Hematopoietic multipotent progenitor cell treated with erythropoietin and hydrocortisone succinate and interleukin-3 and kit ligand, for 6 days (in vitro differentiated cells): ENCODE results near the gene ERCC1.
"Not testable (repeated sequence)": the region's sequence is repeated elsewhere in the genome, so short reads cannot be mapped to it uniquely, and the experiment has no call there.

Experiments
- DNase-seq: peaks from one replicate; pipeline ENCODE4 v3.0.0-alpha.2; 2015

The ERCC1 gene

GRCh38 chr19:45428384-45429231 lies 4.9 kb upstream of the ERCC1 start:
- DNase-seq, result peak; percentile 17

DNA sequence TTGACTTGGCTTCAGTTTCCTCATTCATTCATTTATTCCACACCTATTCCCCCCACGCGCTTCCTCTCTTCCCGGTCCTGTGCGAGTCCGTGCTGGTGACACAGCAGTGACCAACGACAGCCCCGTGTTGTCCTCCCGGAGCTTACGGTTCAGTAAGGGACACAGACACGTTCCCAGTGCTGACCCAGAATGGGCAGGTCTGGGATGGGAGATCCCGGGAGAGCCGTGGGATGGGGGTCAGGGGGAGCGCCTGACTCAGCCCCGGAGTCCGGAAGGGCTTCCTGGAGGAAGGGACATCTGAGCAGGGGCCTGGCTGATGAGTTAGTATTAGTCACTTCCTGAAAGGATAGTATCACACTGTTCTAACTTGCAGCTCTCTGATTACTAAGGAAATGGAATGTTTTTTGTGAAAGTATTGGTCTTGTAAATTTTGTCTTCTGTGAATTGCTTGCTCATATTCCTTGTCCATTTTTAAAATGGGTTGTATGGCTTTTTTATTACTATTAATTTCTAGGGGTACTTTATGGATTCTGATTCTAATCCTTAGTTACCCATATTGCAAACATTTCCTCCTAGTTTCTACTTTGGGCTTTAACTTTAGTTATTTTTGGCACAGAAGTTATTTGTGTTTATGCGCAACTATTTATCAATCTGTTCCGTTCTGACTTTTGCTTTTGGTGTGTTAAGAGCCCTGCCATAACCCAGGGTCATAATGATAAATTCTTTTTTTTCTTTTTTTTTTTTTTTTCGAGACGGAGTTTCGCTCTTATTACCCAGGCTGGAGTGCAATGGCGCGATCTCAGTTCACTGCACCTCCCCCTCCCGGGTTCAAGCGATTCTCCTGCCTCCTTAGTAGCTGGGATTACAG lies 708 bp upstream of the ERCC1 start:
- DNase-seq, result peak; percentile 78

DNA sequence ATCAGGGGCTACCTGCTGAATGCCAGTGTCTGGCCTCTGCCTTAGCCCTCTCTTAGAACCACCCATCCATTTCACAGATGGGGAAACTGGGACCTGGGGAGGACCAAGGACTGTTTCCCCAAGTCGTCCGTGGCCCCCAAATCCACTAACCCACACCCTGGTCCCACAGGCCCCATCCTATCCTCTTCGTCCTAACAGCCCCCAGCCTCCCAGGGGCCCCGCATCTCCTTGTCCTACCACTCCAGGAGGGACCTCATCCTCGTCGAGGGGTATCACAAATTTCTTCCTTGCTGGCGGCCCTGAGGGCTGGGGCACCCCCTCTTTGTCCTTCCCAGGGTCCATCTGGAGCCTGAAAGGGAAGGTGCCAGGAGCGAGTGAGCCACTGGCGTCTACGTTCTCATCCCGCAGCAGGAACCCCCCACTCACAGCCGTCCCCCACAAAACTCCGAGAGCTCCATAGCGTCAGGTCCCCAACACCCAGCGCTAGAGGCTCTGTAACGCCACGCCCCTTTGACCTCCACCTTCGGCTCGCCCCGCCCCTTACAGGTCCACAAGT lies 606 bp downstream of the ERCC1 start:
- no peak for DNase-seq

DNA sequence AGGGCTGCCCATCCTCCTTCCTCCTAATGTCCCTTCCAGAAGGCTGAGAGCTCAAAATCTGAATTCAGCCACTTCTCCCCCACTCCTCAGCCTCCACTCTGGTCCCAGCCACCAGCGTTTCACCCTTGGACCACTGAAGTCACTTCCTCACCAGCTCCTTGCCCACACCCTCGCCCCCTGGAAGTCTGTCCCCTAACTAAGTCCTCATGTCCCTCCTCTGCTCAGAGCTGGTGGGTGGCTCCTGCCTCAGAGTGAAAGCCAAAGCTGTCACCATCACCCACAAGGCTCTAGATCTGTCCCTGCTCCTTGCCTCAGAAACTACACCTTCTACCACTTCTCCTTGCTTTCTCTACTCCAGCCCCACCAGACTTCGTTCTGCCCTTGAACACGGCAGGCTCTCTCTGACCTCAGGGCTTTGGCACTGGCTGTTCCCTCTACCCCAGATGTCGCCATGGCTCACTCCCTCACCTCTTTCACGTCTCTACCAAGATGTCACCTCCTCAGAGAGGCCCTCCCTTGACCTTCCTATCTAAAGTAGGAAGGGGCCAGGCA lies 1.7 kb downstream of the ERCC1 start:
- no peak for DNase-seq

- DNase-seq, result no peak
These were observed 2.8 kb downstream of the ERCC1 start for GRCh38 chr19:45420871-45421270.

GRCh38 chr19:45420356-45420755 lies 3.4 kb downstream of the ERCC1 start:
- DNase-seq, result no peak

DNA sequence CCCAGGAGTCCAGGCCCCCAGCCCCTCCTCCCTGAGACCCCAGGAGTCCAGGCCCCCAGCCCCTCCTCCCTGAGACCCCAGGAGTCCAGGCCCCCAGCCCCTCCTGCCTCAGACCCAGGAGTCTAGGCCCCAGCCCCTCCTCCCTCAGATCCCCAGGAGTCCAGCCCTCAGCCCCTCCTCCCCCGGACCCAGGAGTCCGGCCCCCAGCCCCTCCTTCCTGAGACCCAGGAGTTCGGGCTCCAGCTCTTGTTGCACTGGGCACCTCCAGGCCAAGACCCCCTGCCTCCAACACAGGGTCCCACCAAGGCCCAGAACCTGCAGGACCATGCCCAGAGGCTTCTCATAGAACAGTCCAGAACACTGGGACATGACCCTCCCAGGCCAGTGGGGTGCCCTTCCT lies 3.8 kb downstream of the ERCC1 start:
- no peak for DNase-seq

GRCh38 chr19:45419396-45419795 lies 4.3 kb downstream of the ERCC1 start:
- DNase-seq, result no peak

- DNase-seq, result no peak
These were observed 4.9 kb downstream of the ERCC1 start for GRCh38 chr19:45418802-45419201.

DNA sequence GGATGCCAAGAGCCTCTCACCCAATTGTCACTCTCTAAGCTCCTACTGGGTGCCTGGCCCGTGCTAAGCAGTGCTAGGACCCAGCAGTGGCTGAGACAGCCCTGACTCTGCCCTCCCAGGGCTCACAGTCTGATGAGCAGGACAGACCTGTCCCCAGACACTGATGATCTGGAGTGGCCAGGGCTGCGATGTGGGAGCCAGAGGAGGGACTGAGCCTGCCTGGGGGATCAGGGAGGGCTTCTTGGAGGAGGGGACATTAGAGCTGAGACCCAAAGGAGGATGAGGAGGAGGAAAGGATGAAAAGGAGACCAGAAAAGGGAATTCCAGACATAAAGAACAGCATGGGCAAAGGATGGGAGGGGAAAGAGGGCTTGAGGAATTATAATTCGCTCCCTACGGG lies 6.6 kb downstream of the ERCC1 start:
- DNase-seq, result no peak

- DNase-seq, result no peak
These were observed 9.2 kb downstream of the ERCC1 start for GRCh38 chr19:45414468-45414867.

DNA sequence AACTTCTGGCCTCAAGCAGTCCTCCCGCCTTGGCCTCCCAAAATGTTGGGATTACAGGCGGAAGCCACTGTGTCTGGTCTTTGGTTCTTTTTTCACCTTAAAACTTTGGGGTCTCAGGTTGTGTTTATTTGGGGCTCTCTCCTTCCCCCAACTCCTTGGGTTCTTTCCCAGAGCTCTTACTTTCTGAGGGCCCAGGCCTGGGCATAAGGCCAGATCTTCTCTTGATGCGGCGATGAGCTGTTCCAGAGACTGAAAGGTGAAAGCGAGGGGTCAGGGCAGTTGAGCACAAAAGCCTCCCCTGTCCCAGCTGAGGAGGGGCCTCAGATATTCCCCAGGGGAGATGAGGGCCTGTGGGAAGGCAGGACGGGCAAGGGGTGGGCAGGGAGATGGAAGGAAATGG lies 10.2 kb downstream of the ERCC1 start:
- no peak for DNase-seq

DNA sequence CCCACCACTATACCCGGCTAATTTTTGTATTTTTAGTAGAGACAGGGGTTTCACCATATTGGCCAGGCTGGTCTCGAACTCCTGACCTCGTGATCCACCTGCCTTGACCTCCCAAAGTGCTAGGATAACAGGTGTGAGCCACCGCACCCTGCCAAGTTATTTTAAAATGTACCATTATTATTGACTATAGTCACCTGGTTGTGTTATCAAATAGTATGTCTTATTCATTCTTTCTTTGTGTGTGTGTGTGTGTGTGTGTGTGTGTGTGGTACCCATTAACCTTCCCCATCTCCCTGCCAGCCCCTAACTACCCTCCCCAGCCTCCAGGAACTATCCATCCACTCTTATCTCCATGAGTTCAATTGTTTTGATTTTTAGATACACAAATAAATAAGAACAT lies 13.4 kb downstream of the ERCC1 start:
- not testable (repeated sequence) for DNase-seq

GRCh38 chr19:45409557-45409920 lies 14.2 kb downstream of the ERCC1 start:
- DNase-seq, result no peak

GRCh38 chr19:45408830-45409556 lies 14.7 kb downstream of the ERCC1 start:
- no peak for DNase-seq

- no peak for DNase-seq
These were observed 15.6 kb downstream of the ERCC1 start for GRCh38 chr19:45408121-45408520.

DNA sequence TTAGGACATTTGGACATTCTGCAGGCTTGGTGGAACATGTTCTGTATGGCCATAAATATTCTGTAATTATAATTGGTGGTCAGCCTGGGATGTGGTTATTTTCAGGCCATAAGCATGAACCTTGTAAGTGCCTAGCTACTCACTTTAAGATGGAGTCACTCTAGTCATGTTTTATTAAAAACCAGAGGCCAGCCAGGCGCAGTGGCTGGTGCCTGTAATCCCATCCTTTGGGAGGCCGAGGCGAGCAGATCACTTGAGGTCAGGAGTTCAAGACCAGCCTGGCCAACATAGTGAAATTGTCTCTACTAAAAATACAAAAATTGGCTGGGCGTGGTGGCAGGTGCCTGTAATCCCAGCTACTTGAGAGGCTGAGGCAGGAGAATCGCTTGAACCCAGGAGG lies 16.1 kb downstream of the ERCC1 start:
- DNase-seq, result not testable (repeated sequence)

DNA sequence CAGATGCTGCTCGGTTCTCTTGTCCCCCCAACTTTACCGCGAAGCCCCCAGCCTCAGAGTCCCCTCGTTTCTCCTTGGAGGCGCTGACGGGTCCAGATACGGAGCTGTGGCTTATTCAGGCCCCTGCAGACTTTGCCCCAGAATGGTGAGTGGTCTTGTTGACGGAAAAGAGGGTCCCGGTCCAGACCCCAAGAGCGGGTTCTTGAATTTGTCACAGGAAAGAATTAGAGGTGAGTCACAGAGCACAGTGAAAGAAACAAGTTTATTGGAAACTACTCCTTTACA lies 16.7 kb downstream of the ERCC1 start:
- DNase-seq, result no peak

DNA sequence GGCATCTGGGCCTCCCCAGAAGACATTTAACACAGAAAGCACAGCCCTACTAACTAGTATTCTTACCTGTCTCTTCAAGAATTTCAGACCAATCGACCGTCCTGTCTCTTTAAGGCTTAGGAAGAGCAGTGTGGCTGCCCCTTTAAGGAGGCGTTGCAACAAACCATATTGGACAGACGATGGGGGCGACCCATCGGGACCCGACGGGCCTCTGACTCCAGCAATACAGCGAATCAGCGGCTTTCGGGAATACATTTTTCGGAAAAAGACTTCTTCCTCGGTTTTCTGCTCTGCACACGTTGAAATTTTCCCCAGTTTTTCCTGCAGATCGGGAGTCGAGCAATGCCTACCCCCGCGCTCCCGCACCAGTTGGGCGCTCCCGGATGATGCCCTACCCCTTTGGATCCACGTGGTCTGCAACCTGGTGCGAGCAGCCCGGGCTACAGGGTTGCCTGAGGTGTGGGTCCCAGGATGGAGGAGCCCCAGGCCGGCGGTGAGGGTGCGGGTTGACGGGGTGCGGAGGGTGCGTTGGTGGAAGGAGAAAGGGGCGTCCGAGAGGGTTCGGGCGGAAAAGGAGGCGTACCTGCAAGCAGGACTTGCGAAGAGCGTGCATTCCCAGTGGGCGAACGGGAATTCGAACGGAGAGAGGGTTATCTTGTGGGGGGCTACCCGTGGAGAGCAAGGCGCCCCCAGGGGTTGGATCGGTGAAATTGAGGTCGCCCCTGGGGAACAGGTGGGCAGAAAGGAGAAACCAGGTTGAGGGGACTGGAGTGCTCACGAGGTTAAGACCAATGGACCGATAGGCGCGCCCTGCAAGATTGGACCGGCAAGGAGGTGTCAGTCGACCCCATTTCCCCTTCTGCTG lies 17.3 kb downstream of the ERCC1 start, which contains the start of gene POLR1G:
TSS of gene POLR1G (plus strand) at position 419 of the 865 bp plus-strand sequence. CDS start at position 472, 53 bp downstream.
- DNase-seq, result peak; percentile 95

GRCh38 chr19:45405435-45406225 lies 18.1 kb downstream of the ERCC1 start:
- DNase-seq, result peak; percentile 93
